HEK293 (cell line): Measurements from ENCODE around the gene PRDM5.

Experiments used
- CTCF ChIA-PET: fragments of 350-600 bp; formaldehyde crosslinking; extraction: SDS; loops from one replicate; lab custom pipeline; 2021; ENCODE audit warnings: antibody characterized with exemption; lab: Yijun Ruan, JAX
- POLR2A ChIA-PET: fragments of 300-600 bp; formaldehyde crosslinking; extraction: SDS; loops from one replicate; lab custom pipeline; 2020; ENCODE audit warnings: antibody characterized with exemption, inconsistent platforms; lab: Yijun Ruan, JAX
- H3K27ac ChIP-seq: fragments of 200-500 bp; sonication (Bioruptor generic); 2 replicates; pipeline ENCODE4 v1.5.1; 2014; ENCODE audit warnings: low read depth, low read length, control low read depth, inconsistent platforms; ENCODE audit errors: extremely low read depth
- H3K36me3 ChIP-seq, 2 experiments: fragments of 200-500 bp in 1 of 2; sonication (Bioruptor generic) in 1 of 2; 1 replicate in 1 of 2; 2 replicates in 1 of 2; pipeline ENCODE4 v1.5.1; 2014 to 2017; ENCODE audit warnings: inconsistent platforms in 2 of 2, low read length in 2 of 2; ENCODE audit not compliant: control insufficient read depth in 2 of 2, insufficient read depth in 1 of 2
- H3K4me1 ChIP-seq: fragments of 200-500 bp; sonication (Bioruptor generic); 2 replicates; pipeline ENCODE4 v1.5.1; 2014; ENCODE audit warnings: mild to moderate bottlenecking, low read length, inconsistent platforms; ENCODE audit not compliant: control insufficient read depth, insufficient read depth
- H3K4me3 ChIP-seq: 2 replicates; pipeline ENCODE4 v1.5.1; 2011; ENCODE audit warnings: low read depth, mild to moderate bottlenecking, control low read depth, low read length, moderate library complexity
- H3K9me3 ChIP-seq: fragments of 200-500 bp; sonication (Bioruptor generic); 2 replicates; pipeline ENCODE4 v1.5.1; 2014; ENCODE audit warnings: low read depth, low read length, inconsistent platforms; ENCODE audit not compliant: control insufficient read depth, insufficient read depth
- EGR2 ChIP-seq: fragments of 450-650 bp; formaldehyde crosslinking; IDR thresholded peaks from 2 replicates; pipeline ENCODE4 v1.5.1; 2016; ENCODE audit warnings: low read depth, missing biosample characterization, missing genetic modification characterization
- PRDM1 ChIP-seq: fragments of 450-650 bp; formaldehyde crosslinking; IDR thresholded peaks from 2 replicates; pipeline ENCODE4; 2016; ENCODE audit warnings: missing biosample characterization, missing genetic modification characterization
- REPIN1 ChIP-seq: fragments of 450-650 bp; formaldehyde crosslinking; IDR thresholded peaks from 2 replicates; pipeline ENCODE4 v1.5.1; 2017; ENCODE audit warnings: missing biosample characterization, missing genetic modification characterization, low read depth
- ZFHX2 ChIP-seq: fragments of 450-650 bp; formaldehyde crosslinking; conservative IDR thresholded peaks from 2 replicates; pipeline ENCODE4 v1.5.1; 2016; ENCODE audit warnings: missing biosample characterization, missing genetic modification characterization
- ZNF10 ChIP-seq: fragments of 450-650 bp; formaldehyde crosslinking; IDR thresholded peaks from 2 replicates; pipeline ENCODE4 v1.5.1; 2017; ENCODE audit warnings: missing biosample characterization, missing genetic modification characterization
- ZNF138 ChIP-seq: fragments of 450-650 bp; formaldehyde crosslinking; IDR thresholded peaks from 2 replicates; pipeline ENCODE4 v1.5.1; 2016; ENCODE audit warnings: missing biosample characterization, missing genetic modification characterization, borderline replicate concordance
- ZNF266 ChIP-seq: fragments of 450-650 bp; formaldehyde crosslinking; IDR thresholded peaks from 2 replicates; pipeline ENCODE4 v1.5.1; 2016; ENCODE audit warnings: missing biosample characterization, missing genetic modification characterization, low read depth
- ZNF350 ChIP-seq: fragments of 450-650 bp; formaldehyde crosslinking; IDR thresholded peaks from 2 replicates; pipeline ENCODE4 v1.5.0; 2017; ENCODE audit warnings: missing biosample characterization, mild to moderate bottlenecking, missing genetic modification characterization
- ZNF473 ChIP-seq: fragments of 450-650 bp; formaldehyde crosslinking; IDR thresholded peaks from 2 replicates; pipeline ENCODE4 v1.5.1; 2017; ENCODE audit warnings: missing biosample characterization, missing genetic modification characterization
- ZNF558 ChIP-seq: fragments of 450-650 bp; formaldehyde crosslinking; IDR thresholded peaks from 2 replicates; pipeline ENCODE4 v1.5.1; 2016; ENCODE audit warnings: missing biosample characterization, missing genetic modification characterization
- ZNF571 ChIP-seq: fragments of 450-650 bp; formaldehyde crosslinking; IDR thresholded peaks from 2 replicates; pipeline ENCODE4 v1.5.0; 2017; ENCODE audit warnings: missing biosample characterization, missing genetic modification characterization
- ZNF585B ChIP-seq: fragments of 450-650 bp; formaldehyde crosslinking; IDR thresholded peaks from 2 replicates; pipeline ENCODE4 v1.5.1; 2016; ENCODE audit warnings: missing biosample characterization, missing genetic modification characterization
- ZNF785 ChIP-seq: fragments of 450-650 bp; formaldehyde crosslinking; IDR thresholded peaks from 2 replicates; pipeline ENCODE4 v1.5.1; 2016; ENCODE audit warnings: missing biosample characterization, missing genetic modification characterization
- TF ChIP-seq, protein P1 (sequence below): fragments of 450-650 bp; formaldehyde crosslinking; IDR thresholded peaks from 2 replicates; pipeline ENCODE4 v1.5.1; 2016; ENCODE audit warnings: missing biosample characterization, missing genetic modification characterization
- TF ChIP-seq, protein P2 (sequence below): fragments of 450-650 bp; IDR thresholded peaks from 2 replicates; pipeline ENCODE4 v1.5.1; 2018; ENCODE audit warnings: missing biosample characterization, mild to moderate bottlenecking, missing genetic modification characterization
- TF ChIP-seq, protein P3 (sequence below): fragments of 450-650 bp; formaldehyde crosslinking; IDR thresholded peaks from 2 replicates; pipeline ENCODE4 v1.5.1; 2016; ENCODE audit warnings: missing biosample characterization, missing genetic modification characterization
- TF ChIP-seq, protein P4 (sequence below): fragments of 450-650 bp; formaldehyde crosslinking; IDR thresholded peaks from 2 replicates; pipeline ENCODE4 v1.5.1; 2016; ENCODE audit warnings: missing biosample characterization, missing genetic modification characterization
- TF ChIP-seq, protein P5 (sequence below): fragments of 450-650 bp; formaldehyde crosslinking; IDR thresholded peaks from 2 replicates; pipeline ENCODE4 v1.5.1; 2016; ENCODE audit warnings: missing biosample characterization, missing genetic modification characterization
- TF ChIP-seq, protein P6 (sequence below): fragments of 450-650 bp; formaldehyde crosslinking; IDR thresholded peaks from 2 replicates; pipeline ENCODE4 v1.5.1; 2016; ENCODE audit warnings: missing biosample characterization, missing genetic modification characterization
- TF ChIP-seq, protein P7 (sequence below): fragments of 450-650 bp; formaldehyde crosslinking; IDR thresholded peaks from 2 replicates; pipeline ENCODE4 v1.5.1; 2016; ENCODE audit warnings: missing biosample characterization, missing genetic modification characterization

The PRDM5 gene

DNA sequence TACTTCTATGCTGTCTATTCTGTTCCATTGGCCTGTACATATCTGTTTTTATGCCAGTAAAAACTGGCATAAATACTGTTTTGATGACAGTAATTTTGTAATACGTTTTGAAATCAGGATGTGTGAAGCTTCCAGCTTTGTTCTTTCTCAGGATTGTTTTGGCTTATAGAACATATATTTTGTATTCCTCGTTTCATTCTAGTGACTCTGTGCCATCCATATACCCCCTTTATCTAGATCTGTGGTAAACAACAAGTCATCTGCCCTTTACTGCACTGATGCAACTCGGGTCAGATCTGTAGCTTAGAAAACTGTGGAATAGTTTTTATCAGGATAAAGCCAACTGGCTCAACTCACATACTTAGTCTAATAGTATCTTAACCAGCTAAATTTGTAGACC, 233.7 kb downstream of the PRDM5 start (continued):
- no peak for TF ChIP-seq ZNF473 (tag by site-specific recombination)
- TF ChIP-seq PRDM1 (tag by site-specific recombination), result no peak
- TF ChIP-seq ZNF138 (tag by site-specific recombination), result no peak
- no peak for TF ChIP-seq ZNF785 (tag by site-specific recombination)

DNA sequence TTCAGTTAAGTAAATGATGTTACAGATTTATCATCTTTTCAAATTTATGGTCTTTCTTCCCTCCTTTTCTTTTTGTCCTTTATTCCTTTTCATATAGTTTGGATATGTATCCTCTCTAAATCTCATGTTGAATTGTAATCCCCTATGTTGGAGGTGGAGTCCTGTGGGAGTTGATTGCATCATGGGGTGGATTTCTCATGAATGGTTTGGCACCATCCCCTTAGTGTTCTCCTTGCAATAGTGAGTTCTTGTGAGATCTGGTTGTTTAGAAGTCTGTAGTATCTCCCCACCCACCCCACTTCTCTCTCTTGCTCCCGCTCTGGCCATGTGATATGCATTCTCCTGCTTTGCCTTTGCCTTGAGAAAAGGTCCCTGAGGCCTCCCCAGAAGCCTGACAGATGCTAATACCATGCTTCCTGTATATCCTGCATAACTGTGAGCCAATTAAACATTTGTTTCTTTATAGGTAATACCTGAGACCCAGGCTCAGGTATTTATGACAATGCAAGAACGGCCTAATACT, 236.7 kb downstream of the PRDM5 start:
- Histone ChIP-seq H3K36me3 (no peaks in the 10 kb centered on the region), H3K27ac (no peak overlapping the region), H3K9me3 (no peaks in the 10 kb centered on the region), H3K4me3 (no peak overlapping the region), H3K4me1 (no peaks in the 10 kb centered on the region)
- ChIA-PET POLR2A (no interaction called here), CTCF (no interaction called here)
- TF ChIP-seq, protein P1, sequence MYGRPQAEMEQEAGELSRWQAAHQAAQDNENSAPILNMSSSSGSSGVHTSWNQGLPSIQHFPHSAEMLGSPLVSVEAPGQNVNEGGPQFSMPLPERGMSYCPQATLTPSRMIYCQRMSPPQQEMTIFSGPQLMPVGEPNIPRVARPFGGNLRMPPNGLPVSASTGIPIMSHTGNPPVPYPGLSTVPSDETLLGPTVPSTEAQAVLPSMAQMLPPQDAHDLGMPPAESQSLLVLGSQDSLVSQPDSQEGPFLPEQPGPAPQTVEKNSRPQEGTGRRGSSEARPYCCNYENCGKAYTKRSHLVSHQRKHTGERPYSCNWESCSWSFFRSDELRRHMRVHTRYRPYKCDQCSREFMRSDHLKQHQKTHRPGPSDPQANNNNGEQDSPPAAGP (tag by site-specific recombination), result no peak
- TF ChIP-seq ZFHX2 (tag by site-specific recombination), result 0 out of 2 replicates have a peak, but pooled peaks have one; percentile 23

DNA sequence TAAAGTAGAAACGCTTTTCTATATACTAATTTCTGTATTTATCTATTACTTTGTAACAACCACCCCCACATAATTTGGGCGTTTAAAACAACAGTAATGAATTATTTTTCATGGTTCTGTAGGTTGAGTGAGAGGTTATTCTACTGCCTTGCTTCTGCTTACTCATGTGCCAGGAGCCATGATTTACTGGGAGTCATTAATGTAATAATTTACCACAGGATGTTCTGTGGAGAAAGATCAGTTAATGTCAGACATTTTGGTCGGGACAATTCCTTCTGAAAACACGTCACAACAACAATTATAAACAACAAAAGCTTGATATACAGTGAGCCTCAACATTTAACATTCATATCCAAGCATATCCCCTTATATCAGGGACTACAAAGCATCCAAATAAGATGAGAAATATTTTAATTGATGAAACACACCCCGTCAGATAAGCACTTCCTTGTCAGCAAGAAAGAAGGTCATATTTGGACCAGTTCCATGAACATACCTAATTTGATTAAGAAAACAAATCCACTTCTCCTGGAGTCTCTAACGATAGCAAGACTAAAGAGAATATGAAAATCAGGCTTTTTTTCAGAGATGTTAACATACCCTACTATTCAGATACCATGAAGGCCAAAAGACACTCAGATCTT, 238.5 kb downstream of the PRDM5 start:
- Histone ChIP-seq H3K4me1 (no peaks in the 10 kb centered on the region), H3K9me3 (no peaks in the 10 kb centered on the region), H3K4me3 (no peak overlapping the region), H3K36me3 (no peaks in the 10 kb centered on the region), H3K27ac (no peak overlapping the region)
- ChIA-PET CTCF (interaction anchor here (0.8 kb wide), 1 partner anchor 457 kb away, joined by 4 read pairs; no protein-coding TSS in a partner anchor), POLR2A (no interaction called here)
- no peak for TF ChIP-seq ZNF571 (tag by site-specific recombination)
- TF ChIP-seq ZNF585B (tag by site-specific recombination), result no peak
- TF ChIP-seq EGR2, result no peak
- no peak for TF ChIP-seq ZNF558 (tag by site-specific recombination)
- no peak for TF ChIP-seq ZNF350
- TF ChIP-seq, protein P2, sequence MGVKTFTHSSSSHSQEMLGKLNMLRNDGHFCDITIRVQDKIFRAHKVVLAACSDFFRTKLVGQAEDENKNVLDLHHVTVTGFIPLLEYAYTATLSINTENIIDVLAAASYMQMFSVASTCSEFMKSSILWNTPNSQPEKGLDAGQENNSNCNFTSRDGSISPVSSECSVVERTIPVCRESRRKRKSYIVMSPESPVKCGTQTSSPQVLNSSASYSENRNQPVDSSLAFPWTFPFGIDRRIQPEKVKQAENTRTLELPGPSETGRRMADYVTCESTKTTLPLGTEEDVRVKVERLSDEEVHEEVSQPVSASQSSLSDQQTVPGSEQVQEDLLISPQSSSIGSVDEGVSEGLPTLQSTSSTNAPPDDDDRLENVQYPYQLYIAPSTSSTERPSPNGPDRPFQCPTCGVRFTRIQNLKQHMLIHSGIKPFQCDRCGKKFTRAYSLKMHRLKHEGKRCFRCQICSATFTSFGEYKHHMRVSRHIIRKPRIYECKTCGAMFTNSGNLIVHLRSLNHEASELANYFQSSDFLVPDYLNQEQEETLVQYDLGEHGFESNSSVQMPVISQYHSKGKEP, result no peak
- TF ChIP-seq, protein P3, sequence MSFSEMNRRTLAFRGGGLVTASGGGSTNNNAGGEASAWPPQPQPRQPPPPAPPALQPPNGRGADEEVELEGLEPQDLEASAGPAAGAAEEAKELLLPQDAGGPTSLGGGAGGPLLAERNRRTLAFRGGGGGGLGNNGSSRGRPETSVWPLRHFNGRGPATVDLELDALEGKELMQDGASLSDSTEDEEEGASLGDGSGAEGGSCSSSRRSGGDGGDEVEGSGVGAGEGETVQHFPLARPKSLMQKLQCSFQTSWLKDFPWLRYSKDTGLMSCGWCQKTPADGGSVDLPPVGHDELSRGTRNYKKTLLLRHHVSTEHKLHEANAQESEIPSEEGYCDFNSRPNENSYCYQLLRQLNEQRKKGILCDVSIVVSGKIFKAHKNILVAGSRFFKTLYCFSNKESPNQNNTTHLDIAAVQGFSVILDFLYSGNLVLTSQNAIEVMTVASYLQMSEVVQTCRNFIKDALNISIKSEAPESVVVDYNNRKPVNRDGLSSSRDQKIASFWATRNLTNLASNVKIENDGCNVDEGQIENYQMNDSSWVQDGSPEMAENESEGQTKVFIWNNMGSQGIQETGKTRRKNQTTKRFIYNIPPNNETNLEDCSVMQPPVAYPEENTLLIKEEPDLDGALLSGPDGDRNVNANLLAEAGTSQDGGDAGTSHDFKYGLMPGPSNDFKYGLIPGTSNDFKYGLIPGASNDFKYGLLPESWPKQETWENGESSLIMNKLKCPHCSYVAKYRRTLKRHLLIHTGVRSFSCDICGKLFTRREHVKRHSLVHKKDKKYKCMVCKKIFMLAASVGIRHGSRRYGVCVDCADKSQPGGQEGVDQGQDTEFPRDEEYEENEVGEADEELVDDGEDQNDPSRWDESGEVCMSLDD (tag by site-specific recombination), result no peak
- TF ChIP-seq, protein P4, sequence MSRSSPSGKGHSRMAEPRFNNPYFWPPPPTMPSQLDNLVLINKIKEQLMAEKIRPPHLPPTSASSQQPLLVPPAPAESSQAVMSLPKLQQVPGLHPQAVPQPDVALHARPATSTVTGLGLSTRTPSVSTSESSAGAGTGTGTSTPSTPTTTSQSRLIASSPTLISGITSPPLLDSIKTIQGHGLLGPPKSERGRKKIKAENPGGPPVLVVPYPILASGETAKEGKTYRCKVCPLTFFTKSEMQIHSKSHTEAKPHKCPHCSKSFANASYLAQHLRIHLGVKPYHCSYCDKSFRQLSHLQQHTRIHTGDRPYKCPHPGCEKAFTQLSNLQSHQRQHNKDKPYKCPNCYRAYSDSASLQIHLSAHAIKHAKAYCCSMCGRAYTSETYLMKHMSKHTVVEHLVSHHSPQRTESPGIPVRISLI (tag by site-specific recombination), result no peak
- no peak for TF ChIP-seq ZNF10 (tag by site-specific recombination)
- TF ChIP-seq, protein P5, sequence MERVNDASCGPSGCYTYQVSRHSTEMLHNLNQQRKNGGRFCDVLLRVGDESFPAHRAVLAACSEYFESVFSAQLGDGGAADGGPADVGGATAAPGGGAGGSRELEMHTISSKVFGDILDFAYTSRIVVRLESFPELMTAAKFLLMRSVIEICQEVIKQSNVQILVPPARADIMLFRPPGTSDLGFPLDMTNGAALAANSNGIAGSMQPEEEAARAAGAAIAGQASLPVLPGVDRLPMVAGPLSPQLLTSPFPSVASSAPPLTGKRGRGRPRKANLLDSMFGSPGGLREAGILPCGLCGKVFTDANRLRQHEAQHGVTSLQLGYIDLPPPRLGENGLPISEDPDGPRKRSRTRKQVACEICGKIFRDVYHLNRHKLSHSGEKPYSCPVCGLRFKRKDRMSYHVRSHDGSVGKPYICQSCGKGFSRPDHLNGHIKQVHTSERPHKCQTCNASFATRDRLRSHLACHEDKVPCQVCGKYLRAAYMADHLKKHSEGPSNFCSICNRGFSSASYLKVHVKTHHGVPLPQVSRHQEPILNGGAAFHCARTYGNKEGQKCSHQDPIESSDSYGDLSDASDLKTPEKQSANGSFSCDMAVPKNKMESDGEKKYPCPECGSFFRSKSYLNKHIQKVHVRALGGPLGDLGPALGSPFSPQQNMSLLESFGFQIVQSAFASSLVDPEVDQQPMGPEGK (tag by site-specific recombination), result no peak
- TF ChIP-seq, protein P6, sequence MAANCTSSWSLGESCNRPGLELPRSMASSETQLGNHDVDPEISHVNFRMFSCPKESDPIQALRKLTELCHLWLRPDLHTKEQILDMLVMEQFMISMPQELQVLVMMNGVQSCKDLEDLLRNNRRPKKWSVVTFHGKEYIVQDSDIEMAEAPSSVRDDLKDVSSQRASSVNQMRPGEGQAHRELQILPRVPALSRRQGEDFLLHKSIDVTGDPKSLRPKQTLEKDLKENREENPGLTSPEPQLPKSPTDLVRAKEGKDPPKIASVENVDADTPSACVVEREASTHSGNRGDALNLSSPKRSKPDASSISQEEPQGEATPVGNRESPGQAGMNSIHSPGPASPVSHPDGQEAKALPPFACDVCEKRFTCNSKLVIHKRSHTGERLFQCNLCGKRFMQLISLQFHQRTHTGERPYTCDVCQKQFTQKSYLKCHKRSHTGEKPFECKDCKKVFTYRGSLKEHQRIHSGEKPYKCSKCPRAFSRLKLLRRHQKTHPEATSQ (tag by site-specific recombination), result no peak
- TF ChIP-seq, protein P7, sequence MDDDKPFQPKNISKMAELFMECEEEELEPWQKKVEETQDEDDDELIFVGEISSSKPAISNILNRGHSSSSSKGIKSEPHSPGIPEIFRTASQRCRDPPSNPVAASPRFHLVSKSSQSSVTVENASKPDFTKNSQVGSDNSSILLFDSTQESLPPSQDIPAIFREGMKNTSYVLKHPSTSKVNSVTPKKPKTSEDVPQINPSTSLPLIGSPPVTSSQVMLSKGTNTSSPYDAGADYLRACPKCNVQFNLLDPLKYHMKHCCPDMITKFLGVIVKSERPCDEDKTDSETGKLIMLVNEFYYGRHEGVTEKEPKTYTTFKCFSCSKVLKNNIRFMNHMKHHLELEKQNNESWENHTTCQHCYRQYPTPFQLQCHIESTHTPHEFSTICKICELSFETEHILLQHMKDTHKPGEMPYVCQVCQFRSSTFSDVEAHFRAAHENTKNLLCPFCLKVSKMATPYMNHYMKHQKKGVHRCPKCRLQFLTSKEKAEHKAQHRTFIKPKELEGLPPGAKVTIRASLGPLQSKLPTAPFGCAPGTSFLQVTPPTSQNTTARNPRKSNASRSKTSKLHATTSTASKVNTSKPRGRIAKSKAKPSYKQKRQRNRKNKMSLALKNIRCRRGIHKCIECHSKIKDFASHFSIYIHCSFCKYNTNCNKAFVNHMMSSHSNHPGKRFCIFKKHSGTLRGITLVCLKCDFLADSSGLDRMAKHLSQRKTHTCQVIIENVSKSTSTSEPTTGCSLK (tag by site-specific recombination), result no peak
- no peak for TF ChIP-seq REPIN1 (tag by site-specific recombination)
- TF ChIP-seq ZNF266 (tag by site-specific recombination), result no peak
